SIG-M5 treated with dmso at 0.1 percent for 504 hours (cell line): ENCODE data around the gene XPNPEP2.

Experiments
- DNase-seq: peaks from one replicate; lab custom pipeline; 2025; ENCODE audit not compliant: unreplicated experiment; lab: John Stamatoyannopoulos, UW

XPNPEP2 gene

GRCh38 chrX:129738466-129739308 is at the start of gene XPNPEP2:
Gene XPNPEP2 (plus strand): TSS chrX:129738979. CDS start chrX:129739214, 235 bp downstream.
- no peak for DNase-seq

- DNase-seq, result no peak
Observed at GRCh38 chrX:129689796-129690195, 49.0 kb upstream of the XPNPEP2 start.

GRCh38 chrX:129690435-129690834 is 48.3 kb upstream of the XPNPEP2 start:
- no peak for DNase-seq

- no peak for DNase-seq
Observed at GRCh38 chrX:129693354-129693753, 45.4 kb upstream of the XPNPEP2 start.

- DNase-seq, result no peak
Observed at GRCh38 chrX:129694805-129695204, 44.0 kb upstream of the XPNPEP2 start.

DNA sequence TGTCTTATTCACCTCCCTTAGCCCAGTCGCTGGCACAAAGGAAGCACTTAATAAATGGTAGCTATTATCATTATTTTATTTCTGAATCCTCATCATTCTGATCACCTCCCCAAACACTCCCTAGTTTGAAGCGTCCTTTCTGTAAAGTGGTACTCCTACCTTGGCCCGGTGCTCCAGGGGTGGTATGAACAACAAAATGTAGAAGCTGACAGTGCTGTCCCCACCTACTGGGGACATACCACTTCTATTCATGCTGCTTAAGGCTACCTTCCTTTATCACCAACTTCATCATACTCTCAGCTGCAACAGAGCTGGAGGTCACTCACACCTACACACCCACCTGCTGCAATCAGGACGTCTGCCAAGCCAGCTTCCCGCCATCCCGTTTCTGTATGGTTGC is 43.2 kb upstream of the XPNPEP2 start:
- no peak for DNase-seq

- DNase-seq, result no peak
Observed at GRCh38 chrX:129695937-129696336, 42.8 kb upstream of the XPNPEP2 start.

- DNase-seq, result no peak
Observed at GRCh38 chrX:129696463-129697155, 42.2 kb upstream of the XPNPEP2 start.

DNA sequence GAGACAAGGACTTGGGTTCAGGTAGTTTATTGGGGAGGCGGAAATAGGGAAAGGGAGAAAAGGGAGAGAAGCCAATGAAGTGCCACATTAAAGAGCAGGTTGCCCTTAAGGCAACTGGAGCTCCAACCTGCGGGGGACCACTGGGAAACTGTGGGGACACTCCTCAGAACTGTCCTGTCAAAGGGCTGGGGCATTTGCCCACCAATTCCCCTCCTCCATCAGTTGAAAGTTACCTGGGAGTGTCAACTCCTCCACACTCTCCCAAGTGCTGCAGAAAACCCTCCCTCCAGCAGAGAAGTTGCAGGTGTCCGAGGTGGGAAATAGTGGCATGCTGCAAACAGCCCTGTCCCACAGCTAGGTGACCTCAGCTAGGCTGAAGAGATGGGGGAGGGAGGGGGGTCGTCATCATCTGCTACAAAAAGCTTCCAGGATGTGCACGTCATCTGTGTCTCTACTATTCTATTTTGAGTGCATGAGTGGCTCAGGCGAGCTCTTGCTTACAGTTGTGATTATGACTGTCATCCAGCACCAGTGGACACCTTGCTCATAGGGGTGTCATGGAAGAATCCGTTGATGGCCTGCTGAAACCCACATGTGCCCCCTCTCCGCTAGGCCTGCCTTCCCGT is 41.5 kb upstream of the XPNPEP2 start:
- no peak for DNase-seq

- no peak for DNase-seq
Observed at GRCh38 chrX:129698150-129698549, 40.6 kb upstream of the XPNPEP2 start.

- DNase-seq, result no peak
Observed at GRCh38 chrX:129700536-129700935, 38.2 kb upstream of the XPNPEP2 start.

- no peak for DNase-seq
Observed at GRCh38 chrX:129701624-129702069, 37.1 kb upstream of the XPNPEP2 start.

DNA sequence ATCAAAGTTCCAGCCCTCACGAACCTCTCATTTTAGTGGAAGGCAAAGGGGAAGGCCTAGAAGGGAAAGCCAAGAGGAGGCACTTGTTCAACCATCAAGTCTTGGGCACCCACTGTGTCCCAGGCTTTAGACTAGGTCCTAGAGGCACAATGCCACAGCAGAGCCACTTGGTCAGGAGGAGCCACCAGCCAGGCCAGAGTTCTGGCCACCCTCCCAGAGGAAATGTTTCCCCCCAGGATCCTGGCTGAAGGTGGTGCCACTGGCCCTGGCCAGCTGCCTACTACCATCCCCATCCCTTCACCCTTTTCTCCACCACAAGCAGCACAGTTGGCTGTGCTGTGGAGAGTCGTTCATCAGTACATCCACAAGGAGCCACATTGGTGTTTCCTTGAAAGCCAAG is 34.3 kb upstream of the XPNPEP2 start:
- DNase-seq, result no peak

GRCh38 chrX:129705377-129705925 is 33.3 kb upstream of the XPNPEP2 start:
- DNase-seq, result no peak

DNA sequence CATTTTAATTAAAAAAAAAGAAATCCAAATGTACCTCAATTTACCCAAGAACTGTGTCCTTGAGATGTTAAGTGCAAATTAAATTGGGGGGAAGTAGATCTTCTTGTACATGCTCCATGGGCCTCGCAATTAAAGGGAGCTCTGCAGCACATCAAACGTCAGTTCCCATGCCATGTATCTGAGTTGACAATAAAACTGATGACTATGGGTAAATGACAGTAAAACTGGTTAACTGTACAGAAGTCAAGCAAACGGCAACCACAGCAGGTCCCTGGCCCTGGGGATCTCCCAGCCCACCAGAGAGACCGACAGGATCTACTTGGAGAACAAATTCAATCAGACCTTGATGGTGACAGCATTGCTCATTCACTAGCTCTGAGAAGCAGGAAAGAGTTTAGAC is 32.8 kb upstream of the XPNPEP2 start:
- no peak for DNase-seq

DNA sequence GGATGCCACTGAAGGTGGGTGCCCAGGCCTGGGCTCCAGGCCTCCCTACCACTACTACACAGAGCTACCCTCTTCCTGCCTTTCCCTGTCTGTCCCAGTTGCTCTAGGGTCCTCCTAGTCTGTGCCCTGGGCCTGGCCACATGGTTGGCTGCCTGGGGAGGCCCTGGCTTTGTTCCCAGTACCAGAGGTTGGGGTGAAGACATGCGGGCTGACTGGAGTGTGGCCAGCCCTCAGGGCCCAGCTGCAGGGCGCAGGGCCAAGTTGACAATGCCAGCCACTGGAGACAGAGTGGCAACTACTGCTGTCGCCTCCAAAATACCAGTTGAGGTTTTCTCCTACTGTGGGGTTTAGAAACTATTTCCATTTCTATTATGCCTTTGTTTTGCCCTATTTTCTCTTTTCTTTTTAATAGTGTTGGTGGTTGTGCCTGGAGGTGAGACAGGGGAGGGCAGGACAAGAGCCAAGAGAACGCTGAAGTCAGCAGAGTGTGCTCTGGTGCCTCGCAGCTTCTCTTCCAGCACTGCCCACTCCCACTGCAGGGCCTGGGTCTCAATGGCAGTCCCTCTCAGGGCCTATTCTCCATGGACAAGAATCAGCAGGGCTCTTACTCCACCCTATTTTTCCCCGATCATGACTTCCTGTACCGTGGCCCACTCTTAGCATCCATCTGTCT is 32.2 kb upstream of the XPNPEP2 start:
- DNase-seq, result no peak

GRCh38 chrX:129714581-129714980 is 24.2 kb upstream of the XPNPEP2 start:
- DNase-seq, result no peak

DNA sequence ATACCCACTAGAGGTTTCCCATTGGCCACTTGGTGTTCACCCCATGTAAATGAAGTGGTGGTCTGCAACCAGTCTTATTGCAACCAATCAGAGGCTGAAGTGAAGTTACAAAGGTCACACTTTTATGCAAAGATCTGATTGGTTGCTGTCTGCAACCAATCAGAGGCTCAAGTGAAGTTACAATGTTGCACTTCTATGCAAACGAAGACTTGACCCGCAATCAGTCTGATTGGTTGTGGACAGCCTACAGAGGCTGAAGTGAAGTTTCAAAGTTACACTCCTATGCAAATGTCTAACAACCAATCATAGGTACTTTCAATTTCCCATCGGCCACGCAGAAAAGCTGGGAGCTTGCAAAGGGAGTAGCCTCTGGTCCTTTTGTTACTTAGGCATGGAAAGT is 22.3 kb upstream of the XPNPEP2 start:
- DNase-seq, result no peak

DNA sequence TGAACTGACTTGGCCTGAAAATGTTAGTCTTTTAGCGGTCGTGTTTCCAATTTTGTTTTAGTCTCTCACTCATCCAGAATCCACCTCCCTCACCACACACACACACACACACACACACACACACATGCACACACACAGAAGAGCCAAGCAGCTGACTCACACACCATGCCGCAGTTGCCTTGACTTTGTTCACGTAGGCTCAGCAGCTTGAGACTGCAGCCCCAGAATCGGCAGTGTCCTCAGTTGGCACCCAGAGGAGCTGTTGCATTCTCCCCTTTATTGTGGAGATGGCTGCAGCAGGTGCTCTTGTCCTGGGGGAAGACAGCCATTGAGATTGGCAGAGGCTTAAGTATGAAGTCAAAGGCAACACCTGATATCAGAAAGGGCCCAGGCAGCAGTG is 20.9 kb upstream of the XPNPEP2 start:
- no peak for DNase-seq

GRCh38 chrX:129718676-129719075 is 20.1 kb upstream of the XPNPEP2 start:
- DNase-seq, result no peak

DNA sequence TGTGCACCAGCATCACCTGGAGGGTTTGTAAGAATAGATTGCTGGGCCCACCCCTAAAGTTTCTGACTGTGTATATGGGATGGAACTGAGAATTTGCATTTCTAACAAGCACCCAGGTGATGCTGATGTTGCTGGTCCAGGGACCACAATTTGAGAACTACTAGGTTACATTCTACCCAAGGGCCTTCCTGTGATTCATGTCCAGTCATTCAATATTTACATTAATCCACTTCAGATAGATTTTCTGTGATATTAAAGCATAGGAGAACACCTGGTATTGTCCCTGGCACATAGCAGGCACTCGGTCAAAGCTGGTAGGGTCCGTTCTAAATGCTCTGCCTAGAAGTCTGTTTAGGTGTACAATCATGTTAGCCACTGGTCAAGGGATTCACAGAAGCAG is 19.5 kb upstream of the XPNPEP2 start:
- DNase-seq, result no peak
